GM13977 (cell line): ENCODE measurements around the gene MRGPRD.

Source experiments
- DNase-seq: peaks from one replicate; pipeline ENCODE4 v3.0.0; 2012; ENCODE audit warnings: low spot score
- CTCF ChIP-seq: IDR thresholded peaks from 2 replicates; pipeline ENCODE4 v1.5.1; 2012; ENCODE audit warnings: mild to moderate bottlenecking, control low read depth; ENCODE audit not compliant: insufficient read depth; ENCODE audit errors: extremely low read depth, missing control alignments
- in situ Hi-C: fragments of 300-500 bp; cut with MboI; formaldehyde crosslinking; loops from one replicate; pipeline ENCODE4 v1.12.0; 2022; ENCODE audit warnings: low sequenced_read_pairs, low pct_unique_long_range_greater_than_20kb, mixed read lengths, inconsistent platforms; ENCODE audit not compliant: unreplicated experiment

Gene MRGPRD

GRCh38 chr11:69006816-69007215 lies 26.0 kb upstream of the MRGPRD start:
- in situ Hi-C loops = no loop called here
- DNase-seq = no peak
- no peak for TF ChIP-seq CTCF

- no peak for DNase-seq
- in situ Hi-C loops = no loop called here
- no peak for TF ChIP-seq CTCF
Measured at GRCh38 chr11:69005631-69006368, 25.0 kb upstream of the MRGPRD start.

- no peak for DNase-seq
- in situ Hi-C loops = no loop called here
- TF ChIP-seq CTCF = no peak
Measured at GRCh38 chr11:69005183-69005630, 24.4 kb upstream of the MRGPRD start.

- in situ Hi-C loops = no loop called here
- TF ChIP-seq CTCF = no peak
Measured at GRCh38 chr11:69004411-69005182, 23.8 kb upstream of the MRGPRD start.

GRCh38 chr11:69003866-69004367 lies 23.1 kb upstream of the MRGPRD start:
- in situ Hi-C loops = no loop called here
- TF ChIP-seq CTCF = no peak
- no peak for DNase-seq

More at GRCh38 chr11:69004411-69005182, 23.8 kb upstream of the MRGPRD start:
- no peak for DNase-seq

- DNase-seq = no peak
- in situ Hi-C loops = no loop called here
- TF ChIP-seq CTCF = no peak
Measured at GRCh38 chr11:69003301-69003865, 22.6 kb upstream of the MRGPRD start.
